Lung (tissue), 12 donors: ENCODE data around the gene FRMD3. TPM values are rescaled to one million over a fixed set of nuclear protein-coding genes. Genes with fewer than 3 reads are reported as not detected.

Experiments used
- ATAC-seq: fragments of 200-7000 bp; cut with Tn5 transposase; one replicate; pipeline ENCODE4 v1.9.1; 2020; ENCODE audit warnings: moderate number of reproducible peaks; ENCODE audit not compliant: insufficient read depth, low FRiP score
- DNase-seq, 3 donors: peaks; one replicate each; pipeline ENCODE4 v3.0.0-alpha.2; 2013 to 2017
- H3K27ac ChIP-seq, 2 donors: one replicate each; pipeline ENCODE4 v1.5.1; 2013; ENCODE audit warnings: mild to moderate bottlenecking in 2 of 2, moderate library complexity in 2 of 2, control low read depth in 1 of 2, inconsistent platforms in 1 of 2, low read depth in 1 of 2, low read length in 1 of 2
- H3K27me3 ChIP-seq, 3 donors: one replicate each; pipeline ENCODE4 v1.5.1; 2013; ENCODE audit warnings: low read length in 2 of 3; ENCODE audit not compliant: control insufficient read depth in 3 of 3, insufficient read depth in 3 of 3
- H3K36me3 ChIP-seq, 4 donors: one replicate each; pipeline ENCODE4 v1.5.1; 2013; ENCODE audit warnings: low read length in 4 of 4, mild to moderate bottlenecking in 1 of 4, moderate library complexity in 1 of 4; ENCODE audit not compliant: control insufficient read depth in 4 of 4, insufficient read depth in 4 of 4
- H3K4me1 ChIP-seq, 5 donors: one replicate each; pipeline ENCODE4 v1.5.1; 2013; ENCODE audit warnings: low read length in 5 of 5, mild to moderate bottlenecking in 2 of 5, moderate library complexity in 1 of 5; ENCODE audit not compliant: control insufficient read depth in 5 of 5, insufficient read depth in 5 of 5
- H3K4me3 ChIP-seq: one replicate; pipeline ENCODE4 v1.5.1; 2013; ENCODE audit warnings: mild to moderate bottlenecking, control low read depth, moderate library complexity
- H3K9ac ChIP-seq, 2 donors: one replicate each; pipeline ENCODE4 v1.5.1; 2013; ENCODE audit warnings: low read length in 2 of 2, control low read depth in 1 of 2; ENCODE audit not compliant: insufficient read depth in 1 of 2
- H3K9me3 ChIP-seq, 4 donors: one replicate each; pipeline ENCODE4 v1.5.1; 2013; ENCODE audit warnings: low read length in 3 of 4, mild to moderate bottlenecking in 1 of 4, moderate library complexity in 1 of 4; ENCODE audit not compliant: control insufficient read depth in 4 of 4, insufficient read depth in 3 of 4
- CTCF ChIP-seq: IDR thresholded peaks from 2 replicates; pipeline ENCODE4 v1.5.1; 2012; ENCODE audit warnings: mild to moderate bottlenecking; ENCODE audit errors: control extremely low read depth, extremely low read depth
- WGBS, 2 donors: extraction: QIAGEN DNeasy Blood & Tissue Kit; methylation state at CpG; one replicate each; pipeline ENCODE4 v1.1.7; 2013; 5-methylcytosine and 5-hydroxymethylcytosine counted together
- polyA plus RNA-seq, 2 donors: library from polyadenylated mRNA; stranded (reverse); fragments of 200-250 nt; gene quantifications; one replicate each; pipeline ENCODE4 v1.2.1, GENCODE V29; 2013
- total RNA-seq, 2 donors: library from RNA; depleted of rRNA in 1 of 2; stranded (reverse); fragments of >200 nt in 1 of 2; gene quantifications; one replicate each; pipeline ENCODE4 v1.2.1, GENCODE V29; 2014 to 2021
- donor health status: control.
- donor health status: control.
- donor health status: Bipolar disorder and iron deficiency.
- donor health status: healthy.
- donor health status: DM: yes; HTN: yes; CAD: no.

The FRMD3 gene
- total and polyA plus RNA-seq, 4 donors: 0.75 to 3.2 (median 1.6) TPM

- Histone ChIP-seq H3K9me3 (no peaks in the 10 kb centered on the region), H3K9ac (no peak overlapping the region), H3K4me3 (no peak overlapping the region), H3K27me3 (no peaks in the 10 kb centered on the region), H3K36me3 (no peaks in the 10 kb centered on the region), H3K27ac (no peak overlapping the region), H3K4me1 (no peaks in the 10 kb centered on the region)
- WGBS, 2 donors: 50 to 54% methylated on average over 2 of the region's 2 CpGs
- no peak for TF ChIP-seq CTCF
- DNase-seq (peak in 2 of 3 donors; percentile 7 to 34), ATAC-seq (no peak)
Observed at GRCh38 chr9:83355729-83356151, 182.5 kb downstream of the FRMD3 start.

GRCh38 chr9:83355024-83355444 lies 183.2 kb downstream of the FRMD3 start:
- no peak overlapping the region for H3K9ac ChIP-seq
- peak overlapping the region in 1 of 2 donors; percentile 17 for H3K27ac ChIP-seq
- H3K4me3 ChIP-seq: no peak overlapping the region
- no peaks in the 10 kb centered on the region for H3K9me3 ChIP-seq
- no peaks in the 10 kb centered on the region for H3K36me3 ChIP-seq
- WGBS, 2 donors: 84 to 91% methylated on average over 4 of the region's 4 CpGs
- no peak for TF ChIP-seq CTCF
- ATAC-seq: no peak
- H3K4me1 ChIP-seq: no peaks in the 10 kb centered on the region
- peak; percentile 14 to 55 (median 21) for DNase-seq
- H3K27me3 ChIP-seq: no peaks in the 10 kb centered on the region

- no peaks in the 10 kb centered on the region for H3K9me3 ChIP-seq
- no peak for TF ChIP-seq CTCF
- H3K4me3 ChIP-seq: no peak overlapping the region
- DNase-seq: no peak
- no peaks in the 10 kb centered on the region for H3K36me3 ChIP-seq
- no peak for ATAC-seq
- H3K4me1 ChIP-seq: peaks cover 0 to 4% (median 0%) of the 10 kb centered on the region in 5 donors
- H3K9ac ChIP-seq: no peak overlapping the region
- H3K27ac ChIP-seq: no peak overlapping the region
- WGBS, 2 donors: 77 to 84% methylated on average over 9 of the region's 9 CpGs
- H3K27me3 ChIP-seq: no peaks in the 10 kb centered on the region
Observed at GRCh38 chr9:83349031-83349430, 189.2 kb downstream of the FRMD3 start.
